ENCODE results near the gene SCGB2A2. TPM values are rescaled to one million over a fixed set of nuclear protein-coding genes. Genes with fewer than 3 reads are reported as not detected.

SCGB2A2 gene
- total RNA-seq, 4 donors from 2014 or later, result 40.0 TPM; not detected in 3

- no peak overlapping the region for H3K27ac ChIP-seq
- H3K9me3 ChIP-seq, result peaks cover 0 to 56% (median 3%) of the 10 kb centered on the region in 3 donors
- H3K27me3 ChIP-seq, result peaks cover 18% of the 10 kb centered on the region
- TF ChIP-seq CTCF (IDR thresholded peaks at IDR 0.05), result no peak
- ATAC-seq, result no peak
- no peaks in the 10 kb centered on the region for H3K36me3 ChIP-seq
- H3K4me1 ChIP-seq, result no peaks in the 10 kb centered on the region
- no peak overlapping the region for H3K4me3 ChIP-seq
- 40 to 49% methylated on average over 1 to 4 of the region's 4 CpGs for WGBS, 2 donors (ENCODE audit: low coverage in 1 of 2)
These were observed 18.3 kb upstream of the SCGB2A2 start for GRCh38 chr11:62251698-62252097.

- no peak for TF ChIP-seq POLR2A (IDR thresholded peaks at IDR 0.05)
- no peak for TF ChIP-seq CTCF (IDR thresholded peaks at IDR 0.05)
- Histone ChIP-seq H3K27me3 (no peaks in the 10 kb centered on the region), H3K27ac (no peak overlapping the region), H3K36me3 (no peaks in the 10 kb centered on the region), H3K4me1 (no peaks in the 10 kb centered on the region), H3K4me3 (no peak overlapping the region), H3K9me3 (peaks cover 0 to 56% (median 3%) of the 10 kb centered on the region in 3 donors)
- WGBS, 2 donors (ENCODE audit: low coverage in 1 of 2), result 64 to 92% methylated on average over 2 to 3 of the region's 3 CpGs
- ATAC-seq, result no peak
These were observed 15.9 kb upstream of the SCGB2A2 start for GRCh38 chr11:62253999-62254542.

GRCh38 chr11:62256281-62256680 is 13.7 kb upstream of the SCGB2A2 start:
- 88 to 93% methylated on average over 2 of the region's 2 CpGs for WGBS, 2 donors (ENCODE audit: low coverage in 1 of 2)
- TF ChIP-seq POLR2AphosphoS5 (IDR thresholded peaks at IDR 0.05) (no peak), EP300 (IDR thresholded peaks at IDR 0.05) (no peak), POLR2A (IDR thresholded peaks at IDR 0.05) (no peak), CTCF (IDR thresholded peaks at IDR 0.05) (no peak)
- Histone ChIP-seq H3K27me3 (no peaks in the 10 kb centered on the region), H3K36me3 (no peaks in the 10 kb centered on the region), H3K4me3 (no peak overlapping the region), H3K4me1 (no peaks in the 10 kb centered on the region), H3K9me3 (peaks cover 0 to 36% (median 3%) of the 10 kb centered on the region in 3 donors), H3K27ac (no peak overlapping the region)
- ATAC-seq, result no peak

GRCh38 chr11:62260261-62260953 is 9.6 kb upstream of the SCGB2A2 start:
- Histone ChIP-seq H3K4me3 (no peak overlapping the region), H3K4me1 (no peaks in the 10 kb centered on the region), H3K27ac (no peak overlapping the region), H3K9me3 (no peaks in the 10 kb centered on the region), H3K36me3 (no peaks in the 10 kb centered on the region), H3K27me3 (peaks cover 10% of the 10 kb centered on the region)
- WGBS, 2 donors (ENCODE audit: low coverage in 1 of 2), result 70 to 74% methylated on average over 5 to 6 of the region's 6 CpGs
- no peak for TF ChIP-seq EP300 (IDR thresholded peaks at IDR 0.05)
- TF ChIP-seq CTCF (IDR thresholded peaks at IDR 0.05), result no peak
- TF ChIP-seq POLR2AphosphoS5 (IDR thresholded peaks at IDR 0.05), result no peak
- TF ChIP-seq POLR2A (IDR thresholded peaks at IDR 0.05), result no peak
- ATAC-seq, result no peak

- H3K4me1 ChIP-seq, result no peaks in the 10 kb centered on the region
- H3K36me3 ChIP-seq, result no peaks in the 10 kb centered on the region
- ATAC-seq, result no peak
- TF ChIP-seq EP300 (IDR thresholded peaks at IDR 0.05), result no peak
- TF ChIP-seq CTCF (IDR thresholded peaks at IDR 0.05), result no peak
- no peak overlapping the region for H3K4me3 ChIP-seq
- no peaks in the 10 kb centered on the region for H3K9me3 ChIP-seq
- 75% methylated on average over 1 of the region's 1 CpG; no CpG with 5 or more reads in 1 of the 2 donors for WGBS, 2 donors (ENCODE audit: low coverage in 1 of 2)
- H3K27ac ChIP-seq, result no peak overlapping the region
- H3K27me3 ChIP-seq, result peaks cover 25% of the 10 kb centered on the region
These were observed 6.0 kb upstream of the SCGB2A2 start for GRCh38 chr11:62264004-62264403.
